M059J (cell line): Measurements from ENCODE around the gene PLCE1. TPM values are rescaled to one million over a fixed set of nuclear protein-coding genes. Genes with fewer than 3 reads are reported as not detected.
"Not testable (repeated sequence)": the region's sequence is repeated elsewhere in the genome, so short reads cannot be mapped to it uniquely, and the experiment has no call there.

Experiments
- DNase-seq: peaks from one replicate; pipeline ENCODE4 v3.0.0-alpha.2; 2012; ENCODE audit warnings: low read depth
- total RNA-seq: library from RNA; depleted of rRNA; stranded (reverse); fragments of >200 nt; shearing (Covaris generic); gene quantifications from 2 replicates; pipeline ENCODE4 v1.2.3, GENCODE V29; 2014; rRNA removed

PLCE1 gene
- total RNA-seq, result 2.3 and 3.4 TPM in 2 replicates

GRCh38 chr10:93993782-93994437 is at the start of gene PLCE1:
TSS of gene PLCE1 (plus strand) at chr10:93993931. CDS start at chr10:94031047, 37,116 bp downstream.
- peak; percentile 61 for DNase-seq

- no peak for DNase-seq
Measured at GRCh38 chr10:93945819-93946218, 47.9 kb upstream of the PLCE1 start.

GRCh38 chr10:93947055-93947454 is 46.7 kb upstream of the PLCE1 start:
- DNase-seq, result peak; percentile 93

- peak; percentile 8 for DNase-seq
Measured at GRCh38 chr10:93947524-93947923, 46.2 kb upstream of the PLCE1 start.

GRCh38 chr10:93951905-93952304 is 41.8 kb upstream of the PLCE1 start:
- DNase-seq, result no peak

GRCh38 chr10:93954299-93954698 is 39.4 kb upstream of the PLCE1 start:
- DNase-seq, result no peak

GRCh38 chr10:93954726-93955363 is 38.9 kb upstream of the PLCE1 start:
- peak; percentile 64 for DNase-seq

- no peak for DNase-seq
Measured at GRCh38 chr10:93958834-93959233, 34.9 kb upstream of the PLCE1 start.

GRCh38 chr10:93960988-93961387 is 32.7 kb upstream of the PLCE1 start:
- DNase-seq, result not testable (repeated sequence)

GRCh38 chr10:93962973-93963372 is 30.8 kb upstream of the PLCE1 start:
- no peak for DNase-seq

- no peak for DNase-seq
Measured at GRCh38 chr10:93963434-93963833, 30.3 kb upstream of the PLCE1 start.

- no peak for DNase-seq
Measured at GRCh38 chr10:93965911-93966310, 27.8 kb upstream of the PLCE1 start.

GRCh38 chr10:93967756-93968155 is 26.0 kb upstream of the PLCE1 start:
- no peak for DNase-seq

- DNase-seq, result no peak
Measured at GRCh38 chr10:93968540-93968945, 25.2 kb upstream of the PLCE1 start.

GRCh38 chr10:93970433-93971010 is 23.2 kb upstream of the PLCE1 start:
- not testable (repeated sequence) for DNase-seq

- no peak for DNase-seq
Measured at GRCh38 chr10:93973748-93974445, 19.8 kb upstream of the PLCE1 start.

GRCh38 chr10:93977442-93977841 is 16.3 kb upstream of the PLCE1 start:
- no peak for DNase-seq

- no peak for DNase-seq
Measured at GRCh38 chr10:93980486-93980885, 13.2 kb upstream of the PLCE1 start.

GRCh38 chr10:93991114-93991513 is 2.6 kb upstream of the PLCE1 start:
- no peak for DNase-seq

GRCh38 chr10:93991596-93992284 is 2.0 kb upstream of the PLCE1 start:
- peak; percentile 94 for DNase-seq

GRCh38 chr10:93992400-93993030 is 1.2 kb upstream of the PLCE1 start:
- DNase-seq, result peak; percentile 63
